Neural progenitor cell (in vitro differentiated cells): ENCODE results near the gene SNTG2.

Experiments
- EZH2phosphoT487 ChIP-seq: fragments of 200-600 bp; sonication (generic); IDR thresholded peaks from 2 replicates; pipeline ENCODE4 v1.6.1; 2017; ENCODE audit warnings: antibody characterized with exemption
- TF ChIP-seq, protein P1 (sequence below): fragments of 200-600 bp; sonication (generic); IDR thresholded peaks from 2 replicates; pipeline ENCODE4 v1.5.1; 2017; ENCODE audit warnings: antibody characterized with exemption, mild to moderate bottlenecking

DNA sequence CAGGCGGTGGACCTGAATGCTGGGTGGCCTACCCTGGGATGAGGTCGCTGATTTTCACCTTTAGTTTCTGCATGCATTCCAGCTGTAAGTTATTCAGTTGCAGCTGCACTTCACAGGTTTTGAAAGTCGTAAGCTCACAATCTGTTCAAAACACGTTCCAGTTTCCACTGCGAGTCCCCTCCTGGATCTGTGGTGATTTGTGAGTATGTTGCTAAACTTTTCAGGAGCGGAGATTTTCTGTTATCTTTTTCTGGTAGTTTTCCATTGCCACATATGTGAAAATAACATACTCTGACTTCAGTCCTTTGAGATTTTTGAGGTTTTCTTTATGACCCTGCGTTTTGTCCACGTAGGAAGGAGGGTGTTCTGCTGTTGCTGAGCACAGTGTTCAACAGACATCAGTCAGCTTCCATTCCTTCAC, 102.1 kb downstream of the SNTG2 start:
- TF ChIP-seq, protein P1, sequence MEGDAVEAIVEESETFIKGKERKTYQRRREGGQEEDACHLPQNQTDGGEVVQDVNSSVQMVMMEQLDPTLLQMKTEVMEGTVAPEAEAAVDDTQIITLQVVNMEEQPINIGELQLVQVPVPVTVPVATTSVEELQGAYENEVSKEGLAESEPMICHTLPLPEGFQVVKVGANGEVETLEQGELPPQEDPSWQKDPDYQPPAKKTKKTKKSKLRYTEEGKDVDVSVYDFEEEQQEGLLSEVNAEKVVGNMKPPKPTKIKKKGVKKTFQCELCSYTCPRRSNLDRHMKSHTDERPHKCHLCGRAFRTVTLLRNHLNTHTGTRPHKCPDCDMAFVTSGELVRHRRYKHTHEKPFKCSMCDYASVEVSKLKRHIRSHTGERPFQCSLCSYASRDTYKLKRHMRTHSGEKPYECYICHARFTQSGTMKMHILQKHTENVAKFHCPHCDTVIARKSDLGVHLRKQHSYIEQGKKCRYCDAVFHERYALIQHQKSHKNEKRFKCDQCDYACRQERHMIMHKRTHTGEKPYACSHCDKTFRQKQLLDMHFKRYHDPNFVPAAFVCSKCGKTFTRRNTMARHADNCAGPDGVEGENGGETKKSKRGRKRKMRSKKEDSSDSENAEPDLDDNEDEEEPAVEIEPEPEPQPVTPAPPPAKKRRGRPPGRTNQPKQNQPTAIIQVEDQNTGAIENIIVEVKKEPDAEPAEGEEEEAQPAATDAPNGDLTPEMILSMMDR = no peak
- no peak for TF ChIP-seq EZH2phosphoT487
